Inferior parietal cortex (tissue), 1 donor: ENCODE measurements around the gene PDE4B.

ENCODE experiments used
- DNase-seq: peaks from one replicate; pipeline ENCODE4 v3.0.0-alpha.2; 2016; ENCODE audit errors: extremely low spot score

Gene PDE4B

DNA sequence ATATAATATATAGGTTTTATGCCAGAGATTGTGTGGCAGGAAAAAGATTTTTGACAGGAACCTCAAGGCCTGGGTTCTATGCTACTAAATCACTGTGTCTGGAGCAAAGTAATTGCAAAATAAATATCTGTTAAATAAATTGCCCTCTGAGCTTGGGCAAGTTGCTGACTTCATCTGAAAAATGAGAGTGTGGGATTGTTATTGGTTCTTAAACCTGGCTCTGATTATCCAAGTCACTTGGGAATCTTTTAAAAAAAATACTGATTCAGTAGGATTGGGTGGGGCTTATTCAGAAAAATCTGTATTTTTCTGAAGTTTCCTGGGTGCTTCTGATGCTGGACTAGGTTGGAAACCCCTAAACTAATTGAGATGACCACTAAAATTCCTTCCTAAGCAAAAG is 567.1 kb downstream of the PDE4B start:
- DNase-seq = no peak

DNA sequence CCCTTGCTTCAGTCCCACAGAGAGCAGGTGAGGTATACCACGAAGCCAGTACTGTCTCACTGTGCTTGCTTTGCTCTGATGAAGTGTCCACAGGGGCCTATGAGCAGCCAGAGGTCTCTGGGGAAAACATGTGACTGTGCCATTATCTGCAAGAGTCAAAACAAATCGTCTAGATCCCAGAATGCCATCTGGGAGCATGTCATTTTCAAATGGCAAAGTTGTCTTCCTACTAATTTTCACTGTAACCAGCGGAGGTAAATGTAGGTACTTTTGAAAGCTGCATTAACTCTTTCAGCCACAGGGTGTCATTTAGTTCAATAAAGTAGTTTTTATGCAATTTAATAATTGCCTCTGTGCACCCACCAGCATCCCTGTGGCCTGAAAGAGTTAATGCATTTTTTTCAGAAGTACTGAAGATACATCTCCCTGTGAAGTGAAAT is 567.6 kb downstream of the PDE4B start:
- DNase-seq = no peak

DNA sequence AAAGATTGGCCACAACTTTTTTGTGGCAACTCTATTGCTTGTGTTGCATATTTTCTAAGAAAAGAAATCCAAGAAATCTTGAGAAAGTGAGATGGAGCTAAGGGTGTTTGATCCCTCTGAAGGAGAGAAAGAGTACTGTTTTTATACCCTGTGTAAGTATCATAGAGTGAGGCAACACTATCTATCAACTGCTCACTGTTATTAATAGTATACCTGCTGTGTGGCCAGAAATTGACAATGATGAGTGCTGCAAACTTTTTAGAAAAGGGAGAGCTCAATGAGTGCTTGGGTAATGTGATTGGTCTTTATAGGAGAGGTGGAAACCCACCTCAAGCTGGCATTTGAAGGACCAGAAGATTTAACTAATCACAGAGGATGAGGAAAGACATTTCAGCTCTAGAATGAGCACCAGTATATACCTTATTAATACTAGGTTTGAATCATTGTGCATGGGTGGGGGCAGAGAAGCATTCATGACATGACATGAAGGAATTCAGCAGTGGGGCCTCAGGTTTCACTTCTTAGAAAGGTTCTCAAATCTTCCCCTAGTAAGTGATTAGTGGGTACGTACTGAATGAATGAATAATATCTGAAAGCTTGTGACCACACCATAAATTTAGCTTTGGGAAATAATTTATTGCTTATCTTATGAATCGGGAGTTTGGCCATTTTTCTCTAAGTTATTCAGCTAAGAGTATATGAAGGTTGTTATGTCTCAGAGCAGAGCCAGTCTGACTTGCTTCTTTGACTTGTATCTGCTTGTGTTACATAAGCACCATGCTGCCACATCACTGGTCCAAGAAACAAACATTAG is 572.1 kb downstream of the PDE4B start:
- DNase-seq = no peak

DNA sequence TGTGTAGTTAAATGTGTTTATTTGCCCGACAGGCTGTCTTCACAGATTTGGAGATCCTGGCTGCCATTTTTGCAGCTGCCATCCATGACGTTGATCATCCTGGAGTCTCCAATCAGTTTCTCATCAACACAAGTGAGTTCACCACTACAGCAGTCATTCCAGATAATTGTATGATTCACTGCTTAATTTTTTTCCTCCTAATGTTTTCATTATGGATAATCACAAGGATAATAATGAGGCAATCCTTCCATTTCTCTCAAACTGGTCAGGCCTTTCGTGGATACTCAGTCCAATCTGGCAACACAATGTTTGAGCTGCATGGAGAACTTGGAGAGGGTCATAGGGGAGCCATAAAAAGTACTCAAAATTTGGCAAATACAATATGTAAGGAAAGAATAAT is 572.9 kb downstream of the PDE4B start:
- no peak for DNase-seq

DNA sequence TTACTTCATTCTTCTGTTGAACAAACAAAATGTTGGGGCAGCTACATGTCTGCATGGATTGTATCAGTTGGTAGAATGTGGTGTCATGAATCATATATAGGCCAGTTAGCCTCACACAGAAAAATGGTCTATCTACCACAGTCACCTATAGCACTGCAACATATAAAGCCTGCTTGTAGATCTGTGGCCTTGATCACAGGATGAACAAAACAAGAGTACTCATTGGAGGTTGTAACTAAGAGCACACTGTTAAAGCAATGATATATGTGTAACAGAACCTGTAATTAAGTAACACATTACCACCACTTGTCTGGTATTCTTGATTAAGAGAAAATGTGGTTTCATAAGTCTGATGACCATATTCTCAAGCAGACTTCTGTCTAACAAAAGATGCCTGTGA is 573.9 kb downstream of the PDE4B start:
- no peak for DNase-seq

DNA sequence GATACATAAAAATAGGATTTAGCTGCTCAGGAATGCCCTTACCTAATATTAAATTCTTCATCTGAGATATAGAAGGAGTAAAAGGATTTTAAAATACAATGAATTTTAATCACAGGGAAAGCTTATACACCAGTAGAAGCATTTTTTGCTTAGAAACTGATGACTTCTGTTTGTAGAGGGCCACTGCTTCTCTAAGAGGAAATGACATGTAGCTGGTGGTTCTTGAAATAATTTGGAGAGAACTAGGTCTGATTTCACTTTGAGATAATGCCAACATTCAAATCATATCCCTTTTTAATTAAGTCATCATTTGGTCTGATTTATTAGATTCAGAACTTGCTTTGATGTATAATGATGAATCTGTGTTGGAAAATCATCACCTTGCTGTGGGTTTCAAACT is 574.7 kb downstream of the PDE4B start:
- DNase-seq = no peak

DNA sequence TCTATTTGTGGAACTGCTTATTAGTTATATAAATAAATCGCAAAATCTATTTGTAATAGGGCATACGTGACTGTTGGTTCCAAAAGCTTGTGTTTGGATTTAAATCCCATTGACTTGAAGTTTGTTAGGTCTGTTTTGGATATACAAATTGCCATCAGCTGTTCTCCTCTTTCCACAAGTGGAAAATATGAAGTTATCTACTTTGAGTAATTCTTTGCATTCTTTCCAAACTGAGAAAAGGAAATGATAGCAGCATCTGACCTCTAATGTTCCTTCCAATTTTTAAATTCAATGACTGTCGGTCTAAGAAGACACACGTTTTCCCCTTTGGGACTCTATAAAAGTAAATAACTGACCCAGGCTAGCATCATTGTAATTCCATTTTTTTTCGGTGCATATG is 575.6 kb downstream of the PDE4B start:
- DNase-seq = no peak

DNA sequence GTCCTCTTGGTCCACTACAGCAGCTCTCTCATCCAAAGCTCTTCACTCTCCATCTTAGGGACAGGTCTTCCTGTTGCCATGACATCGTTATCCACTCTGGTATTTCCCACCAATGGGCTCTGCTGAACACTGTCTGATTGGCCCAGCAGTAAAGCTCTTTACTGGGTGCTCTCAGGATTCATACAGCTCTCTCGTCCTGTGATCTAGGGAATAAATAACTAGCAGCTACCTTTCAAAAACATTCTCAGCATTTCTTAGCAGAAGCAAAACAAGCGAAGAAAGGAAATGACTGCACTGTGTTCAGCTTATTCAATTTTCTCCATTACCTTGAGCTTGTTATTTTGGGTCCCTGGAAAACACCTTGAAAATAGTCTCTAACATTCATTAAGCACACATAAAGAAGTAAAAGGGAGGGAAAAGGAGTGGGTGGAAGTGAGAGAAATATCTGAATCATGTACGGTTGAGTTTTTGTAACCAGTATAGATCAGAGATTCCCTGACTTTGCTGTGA is 577.8 kb downstream of the PDE4B start:
- DNase-seq = no peak

DNA sequence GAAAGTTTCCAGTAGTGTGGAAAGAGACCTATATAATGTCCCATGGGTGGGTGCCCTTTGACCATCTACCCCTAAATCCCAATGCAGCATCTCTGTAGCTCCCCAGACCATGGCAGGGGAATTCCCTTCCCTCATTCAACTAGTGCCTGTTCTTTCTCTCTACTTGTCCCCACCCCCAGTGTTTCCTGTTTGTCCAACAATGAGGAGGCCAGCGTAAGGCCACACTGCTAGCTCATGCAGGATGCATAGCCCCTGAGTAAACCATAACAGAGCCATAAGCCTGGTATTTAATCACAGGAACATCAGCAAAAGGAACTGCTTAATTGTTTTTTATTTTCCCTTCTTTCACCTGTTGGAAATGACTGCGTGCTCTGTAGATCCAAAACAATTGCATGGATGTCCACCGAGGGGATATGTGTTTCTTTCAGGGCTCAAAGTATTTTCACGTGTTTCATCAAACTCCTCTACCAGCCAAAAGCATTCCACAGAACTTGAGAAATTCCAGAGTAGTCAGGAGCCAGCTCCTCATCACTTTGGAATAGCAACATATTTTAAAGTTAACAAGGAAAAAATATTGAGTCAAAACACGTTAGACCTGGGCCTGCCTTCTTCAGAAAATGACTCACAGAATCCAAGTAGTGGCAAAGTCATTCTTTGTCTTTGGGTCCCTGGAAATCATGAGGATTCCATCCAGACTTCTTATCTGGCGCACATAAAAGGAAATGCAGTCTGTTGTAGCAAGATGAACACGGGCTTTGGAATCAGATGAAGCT is 578.7 kb downstream of the PDE4B start:
- no peak for DNase-seq

DNA sequence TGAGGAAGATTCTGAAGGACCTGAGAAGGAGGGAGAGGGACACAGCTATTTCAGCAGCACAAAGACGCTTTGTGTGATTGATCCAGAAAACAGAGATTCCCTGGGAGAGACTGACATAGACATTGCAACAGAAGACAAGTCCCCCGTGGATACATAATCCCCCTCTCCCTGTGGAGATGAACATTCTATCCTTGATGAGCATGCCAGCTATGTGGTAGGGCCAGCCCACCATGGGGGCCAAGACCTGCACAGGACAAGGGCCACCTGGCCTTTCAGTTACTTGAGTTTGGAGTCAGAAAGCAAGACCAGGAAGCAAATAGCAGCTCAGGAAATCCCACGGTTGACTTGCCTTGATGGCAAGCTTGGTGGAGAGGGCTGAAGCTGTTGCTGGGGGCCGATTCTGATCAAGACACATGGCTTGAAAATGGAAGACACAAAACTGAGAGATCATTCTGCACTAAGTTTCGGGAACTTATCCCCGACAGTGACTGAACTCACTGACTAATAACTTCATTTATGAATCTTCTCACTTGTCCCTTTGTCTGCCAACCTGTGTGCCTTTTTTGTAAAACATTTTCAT is 579.9 kb downstream of the PDE4B start:
- DNase-seq = no peak

DNA sequence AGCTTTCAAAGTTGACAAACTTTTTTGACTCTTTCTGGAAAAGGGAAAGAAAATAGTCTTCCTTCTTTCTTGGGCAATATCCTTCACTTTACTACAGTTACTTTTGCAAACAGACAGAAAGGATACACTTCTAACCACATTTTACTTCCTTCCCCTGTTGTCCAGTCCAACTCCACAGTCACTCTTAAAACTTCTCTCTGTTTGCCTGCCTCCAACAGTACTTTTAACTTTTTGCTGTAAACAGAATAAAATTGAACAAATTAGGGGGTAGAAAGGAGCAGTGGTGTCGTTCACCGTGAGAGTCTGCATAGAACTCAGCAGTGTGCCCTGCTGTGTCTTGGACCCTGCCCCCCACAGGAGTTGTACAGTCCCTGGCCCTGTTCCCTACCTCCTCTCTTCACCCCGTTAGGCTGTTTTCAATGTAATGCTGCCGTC is 580.5 kb downstream of the PDE4B start:
- DNase-seq = no peak

DNA sequence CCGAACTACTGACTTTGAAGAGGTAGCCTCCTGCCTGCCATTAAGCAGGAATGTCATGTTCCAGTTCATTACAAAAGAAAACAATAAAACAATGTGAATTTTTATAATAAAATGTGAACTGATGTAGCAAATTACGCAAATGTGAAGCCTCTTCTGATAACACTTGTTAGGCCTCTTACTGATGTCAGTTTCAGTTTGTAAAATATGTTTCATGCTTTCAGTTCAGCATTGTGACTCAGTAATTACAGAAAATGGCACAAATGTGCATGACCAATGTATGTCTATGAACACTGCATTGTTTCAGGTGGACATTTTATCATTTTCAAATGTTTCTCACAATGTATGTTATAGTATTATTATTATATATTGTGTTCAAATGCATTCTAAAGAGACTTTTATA is 581.5 kb downstream of the PDE4B start:
- no peak for DNase-seq

DNA sequence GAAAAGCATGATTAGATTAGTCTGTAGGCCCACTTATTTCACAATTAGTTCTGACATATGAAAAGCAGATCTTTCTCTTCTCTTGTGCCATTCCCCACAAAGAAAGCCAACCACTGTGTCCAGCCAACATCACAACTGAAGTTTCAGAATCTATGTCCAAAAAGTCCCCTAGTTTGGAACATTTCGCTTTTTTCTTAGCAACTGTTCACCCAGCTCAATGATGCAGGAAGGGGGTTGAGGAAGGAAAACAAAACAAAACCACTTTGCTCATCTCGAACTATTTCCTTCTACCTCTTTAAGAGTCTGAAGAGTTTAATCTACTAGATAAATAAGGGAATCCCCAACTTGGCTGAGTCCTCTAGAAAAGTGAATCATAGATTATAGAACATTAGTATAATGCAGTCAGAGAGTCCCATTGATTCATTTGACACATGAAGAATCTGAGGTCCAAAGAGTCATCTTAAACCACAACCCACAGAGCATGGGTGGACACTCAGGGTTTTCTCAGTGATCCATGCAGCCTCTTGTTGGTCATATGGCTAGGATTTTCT is 581.9 kb downstream of the PDE4B start:
- DNase-seq = no peak

DNA sequence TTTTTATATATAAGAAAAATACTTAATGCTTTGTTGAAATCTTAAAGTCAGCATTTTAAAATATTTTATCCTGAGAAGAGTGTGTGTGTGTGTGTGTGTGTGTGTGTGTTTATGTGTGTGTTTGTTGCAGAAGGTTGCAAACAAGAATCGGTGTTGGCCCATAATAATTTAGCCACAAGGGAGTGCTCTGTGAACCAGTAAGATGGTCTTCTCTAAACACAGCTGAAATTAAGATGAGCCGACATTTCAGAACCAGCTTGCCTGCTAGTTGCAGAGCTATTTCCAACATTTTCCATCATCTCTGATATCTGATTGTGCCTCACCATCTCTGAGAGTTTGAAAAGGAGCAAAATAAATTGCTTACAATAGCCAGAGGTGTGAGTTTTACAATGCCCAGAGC is 582.4 kb downstream of the PDE4B start:
- DNase-seq = no peak

DNA sequence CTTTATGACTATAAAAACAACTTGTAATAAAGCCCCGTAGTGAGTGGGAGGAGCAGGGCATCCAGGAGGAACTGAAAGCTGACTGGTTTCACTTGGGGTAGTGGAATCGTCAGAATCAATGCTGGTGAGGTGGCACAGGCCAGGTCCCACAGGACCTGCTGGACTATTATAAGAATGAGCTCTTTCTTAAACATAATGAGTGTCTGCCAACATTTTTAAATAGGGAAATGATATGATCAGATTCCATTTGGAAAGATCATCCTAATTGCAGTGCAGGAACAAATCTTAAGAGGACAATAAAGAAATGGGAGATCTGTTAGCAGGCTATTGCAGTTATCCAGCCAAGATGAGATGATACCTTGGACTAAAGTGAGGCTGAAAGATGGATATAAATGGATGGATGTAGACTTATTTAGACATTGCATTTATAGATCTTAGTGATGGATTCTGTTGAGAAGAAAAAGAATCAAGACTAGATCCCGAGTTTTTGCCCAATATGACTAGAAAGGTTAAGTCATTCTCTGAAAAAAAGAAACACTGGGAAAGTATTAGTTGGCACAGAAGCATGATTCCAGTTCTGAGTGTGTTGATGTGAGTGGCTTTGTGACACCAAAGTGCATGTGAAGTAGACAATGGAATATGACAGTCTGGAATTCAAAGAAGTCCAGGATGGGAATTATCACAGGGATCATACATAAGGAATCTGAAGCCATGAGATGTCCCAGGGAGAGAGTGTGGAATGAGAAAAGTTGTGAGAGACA is 587.9 kb downstream of the PDE4B start:
- no peak for DNase-seq

DNA sequence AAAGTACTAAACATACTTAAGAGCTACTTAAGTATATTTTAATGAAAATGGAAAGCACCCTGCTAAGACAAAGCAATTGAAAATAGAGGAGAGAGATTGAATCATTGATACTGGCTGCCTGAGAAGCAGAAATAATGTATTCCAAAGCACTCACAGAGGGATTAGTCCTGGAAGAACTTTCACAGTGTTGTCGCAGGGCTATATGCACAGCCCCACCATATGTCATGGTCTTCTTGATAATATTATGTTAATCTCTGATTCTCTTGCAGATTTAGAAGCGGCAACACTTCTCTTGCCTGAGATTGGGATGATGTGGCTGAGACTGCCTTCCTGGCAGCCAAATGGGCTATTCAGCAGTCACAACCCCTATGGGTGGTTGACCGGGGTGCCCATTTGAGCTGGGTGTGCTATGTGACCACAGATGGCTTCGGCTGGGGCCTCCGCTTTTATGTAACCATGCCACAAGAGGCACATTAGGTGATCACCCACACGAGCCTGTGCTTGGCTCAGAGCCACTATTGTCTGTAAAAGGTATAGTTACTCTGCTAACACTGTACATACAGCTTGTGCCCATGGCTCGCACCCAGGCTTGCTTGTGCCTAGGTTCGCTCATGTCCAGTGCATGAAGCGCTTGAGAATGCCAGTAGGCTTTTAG is 589.1 kb downstream of the PDE4B start:
- no peak for DNase-seq

DNA sequence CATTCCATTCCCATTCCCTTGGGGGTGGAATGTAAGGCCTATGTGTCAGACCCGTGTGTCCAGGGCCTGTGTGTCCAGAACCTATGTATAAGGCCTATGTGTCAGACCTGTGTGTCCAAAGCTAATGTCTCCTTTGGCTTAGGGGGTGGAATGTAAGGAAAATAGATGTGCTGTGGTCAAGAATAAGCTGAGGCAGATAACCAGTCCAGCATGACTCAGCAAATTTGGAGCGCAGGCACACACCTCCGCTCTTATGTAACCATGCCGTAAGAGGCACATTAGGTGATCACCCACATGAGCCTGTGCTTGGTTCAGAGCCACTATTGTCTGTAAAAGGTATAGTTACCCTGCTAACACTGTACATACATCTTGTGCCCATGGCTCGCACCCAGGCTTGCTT is 590.5 kb downstream of the PDE4B start:
- DNase-seq = no peak

DNA sequence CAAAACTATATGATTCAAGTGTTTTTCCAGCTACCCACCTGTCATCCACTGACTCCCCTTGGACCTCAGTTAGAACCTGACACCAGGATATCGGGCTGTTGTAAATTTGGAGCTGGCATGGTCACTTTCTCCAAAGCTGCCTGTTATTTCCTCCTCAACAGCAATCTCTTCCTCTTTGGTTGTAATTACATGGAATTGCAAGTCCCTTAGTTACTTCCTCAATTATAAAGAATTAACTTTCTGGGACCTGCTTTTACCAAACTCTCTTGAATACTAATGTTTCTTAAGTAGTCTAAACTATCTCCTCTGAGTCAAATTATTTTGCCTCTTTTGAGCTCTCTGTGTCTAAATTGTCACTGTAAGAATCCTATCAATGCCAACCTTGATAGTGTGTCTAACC is 590.9 kb downstream of the PDE4B start:
- DNase-seq = no peak

DNA sequence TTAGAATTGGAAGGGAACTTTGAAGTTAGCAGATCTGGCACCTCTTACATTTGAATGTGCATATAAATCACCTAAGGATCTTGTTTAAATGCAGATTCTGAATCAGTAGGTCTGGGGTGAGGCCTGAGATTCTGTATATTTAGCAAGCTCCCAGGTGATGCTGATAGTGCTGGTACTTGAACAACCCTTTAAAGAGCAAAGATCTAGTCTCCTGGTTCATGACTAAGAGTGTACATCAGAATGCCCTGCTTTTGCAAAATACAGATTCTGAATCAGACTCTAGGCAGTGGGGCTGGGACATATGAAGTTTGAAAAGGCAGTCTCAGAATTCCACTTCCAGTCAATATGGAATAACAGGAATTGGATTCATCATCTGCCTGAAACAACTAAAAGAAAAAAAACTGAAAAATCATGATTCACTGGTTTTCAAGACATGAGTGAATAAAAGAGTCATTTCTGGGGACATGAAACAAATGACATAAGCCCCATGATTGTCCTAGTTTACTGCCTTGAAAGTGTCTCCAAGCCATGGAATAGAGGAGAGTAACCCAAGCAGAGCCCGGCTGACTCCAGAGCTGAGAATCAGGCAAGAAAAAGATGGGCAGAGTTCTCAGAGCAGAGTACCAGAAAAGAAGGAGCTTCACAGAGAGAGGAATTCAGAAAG is 591.7 kb downstream of the PDE4B start:
- DNase-seq = no peak

DNA sequence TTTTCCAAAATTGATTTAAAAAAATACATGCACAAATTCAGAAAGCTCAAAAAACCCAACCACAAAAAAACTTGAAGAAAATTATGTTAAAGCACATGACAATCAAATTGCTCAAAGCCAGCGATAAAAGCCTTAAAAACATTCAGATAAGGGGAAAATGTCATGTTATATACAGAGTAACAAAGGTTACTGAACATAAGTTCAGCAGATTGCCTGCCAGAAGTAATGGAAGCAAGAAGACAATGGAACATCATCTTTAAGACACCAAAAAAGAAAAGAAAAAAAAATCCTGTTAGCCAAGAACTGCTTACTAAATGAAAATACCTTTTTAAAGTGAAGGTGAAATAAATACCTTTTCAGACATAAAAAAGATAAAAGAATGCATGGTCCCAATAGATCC is 594.0 kb downstream of the PDE4B start:
- DNase-seq = no peak

DNA sequence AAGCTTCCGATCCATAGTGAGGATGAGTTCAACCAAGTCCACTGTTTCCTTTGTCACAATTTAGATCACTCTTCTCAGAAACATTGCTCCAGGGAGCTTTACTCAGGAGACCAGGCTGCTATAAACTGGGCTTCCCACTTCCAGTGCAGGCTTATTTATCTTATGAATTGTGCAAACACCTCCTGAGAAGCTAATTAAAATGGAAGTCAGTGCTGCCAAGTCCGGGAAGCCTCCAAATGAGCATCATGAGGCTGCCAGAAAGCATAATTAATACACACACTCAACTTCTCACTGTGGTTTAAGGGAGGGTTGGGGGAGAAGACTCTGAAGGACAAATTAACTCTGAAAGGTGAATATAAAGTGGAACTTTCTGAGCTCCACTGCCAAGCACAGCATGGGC is 596.2 kb downstream of the PDE4B start:
- DNase-seq = no peak
